SK-N-SH treated with all-trans-retinoic acid at 6 μM for 48 hours (cell line): Measurements from ENCODE around the gene SLC50A1.

Experiments
- BACH2 ChIP-seq: fragments of 250-450 bp; sonication (Bioruptor Pico); IDR thresholded peaks from 2 replicates; pipeline ENCODE4 v1.9.0; 2021; ENCODE audit warnings: mild to moderate bottlenecking, borderline replicate concordance
- CSRNP3 ChIP-seq: fragments of 250-450 bp; sonication (Bioruptor Pico); IDR thresholded peaks from 2 replicates; pipeline ENCODE4 v1.5.1; 2021; ENCODE audit warnings: mild to moderate bottlenecking, moderate library complexity
- RARB ChIP-seq: fragments of 250-450 bp; sonication (Bioruptor Pico); IDR thresholded peaks from 2 replicates; pipeline ENCODE4 v1.8.0; 2021; ENCODE audit warnings: mild to moderate bottlenecking, moderate library complexity
- TCF4 ChIP-seq: fragments of 250-450 bp; sonication (Bioruptor Pico); IDR thresholded peaks from 2 replicates; pipeline ENCODE4 v1.8.0; 2021; ENCODE audit warnings: mild to moderate bottlenecking, moderate library complexity, borderline replicate concordance

The SLC50A1 gene

DNA sequence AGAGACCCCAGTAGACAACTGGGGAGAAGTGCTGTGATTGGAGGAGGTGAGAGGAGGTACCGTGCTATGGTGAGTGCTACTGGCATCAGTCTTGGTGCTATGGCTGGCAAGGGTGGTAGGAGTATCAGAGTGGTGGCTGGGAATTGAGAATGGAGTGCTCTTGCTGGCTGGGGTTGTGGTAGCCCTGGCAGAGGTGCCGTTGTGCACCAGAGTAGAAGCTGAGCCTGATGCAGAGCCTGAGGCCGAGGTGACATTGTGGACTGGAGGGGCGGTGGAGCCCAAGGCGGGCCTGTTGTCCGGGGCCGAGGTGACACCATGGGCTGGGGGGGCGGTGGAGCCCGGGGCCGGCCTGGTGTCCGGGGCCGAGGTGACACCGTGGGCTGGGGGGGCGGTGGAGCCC is 52.6 kb downstream of the SLC50A1 start (continued):
- TF ChIP-seq CSRNP3 (CRISPR knock-in tag) (no peak), BACH2 (no peak), TCF4 (CRISPR knock-in tag) (no peak), RARB (no peak)
